Ramos (cell line): ENCODE results near the gene ARL2BP.

Experiments
- in situ Hi-C: fragments of 300-500 bp; cut with MboI; formaldehyde crosslinking; loops from one replicate; pipeline ENCODE4 v1.14.3; 2022; ENCODE audit warnings: low sequenced_read_pairs; ENCODE audit not compliant: unreplicated experiment

Gene ARL2BP

GRCh38 chr16:57234707-57235092 lies 10.4 kb upstream of the ARL2BP start:
- in situ Hi-C loops: no loop called here

DNA sequence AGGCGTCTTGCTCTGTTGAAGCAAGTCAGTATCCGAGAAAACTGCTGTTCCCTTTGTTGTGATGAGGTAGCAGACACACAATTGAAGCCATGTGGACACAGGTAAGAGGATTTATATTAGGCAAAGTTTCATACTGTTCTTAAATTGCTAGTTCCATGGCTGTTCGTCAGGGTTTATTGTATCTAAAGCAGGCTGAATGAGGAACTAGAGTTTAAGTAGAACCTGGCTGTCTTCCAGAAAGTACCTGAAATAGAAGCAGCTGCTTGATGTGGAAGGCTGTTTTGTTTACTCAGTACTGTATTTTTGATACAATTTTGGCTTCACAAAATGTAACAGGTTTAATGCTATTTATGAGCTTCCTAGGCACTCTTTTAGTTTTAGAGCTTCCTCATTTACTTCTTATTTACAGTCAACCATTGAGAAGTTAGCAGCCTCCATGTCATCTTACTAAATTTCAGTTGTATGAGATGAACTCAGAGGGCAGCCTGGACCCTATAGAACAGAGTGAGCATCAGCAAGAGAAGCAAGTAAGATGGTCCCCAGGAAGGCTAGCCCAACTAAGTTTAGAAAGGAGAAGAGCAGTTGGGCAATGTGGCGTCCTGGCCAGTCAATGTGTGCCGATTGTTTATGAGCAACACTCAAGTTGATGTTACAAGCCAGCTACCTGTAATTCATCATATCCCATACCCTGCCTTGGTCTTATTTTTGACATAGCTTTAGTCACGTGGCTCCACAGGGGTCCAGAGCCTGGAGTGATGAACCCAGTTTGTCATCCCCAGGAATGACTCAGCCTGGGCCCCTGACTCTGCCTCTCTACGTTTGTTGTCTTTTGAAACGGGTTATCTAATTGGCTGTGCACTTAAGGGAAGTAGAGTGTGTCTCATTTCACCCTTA lies 9.7 kb upstream of the ARL2BP start:
- in situ Hi-C loops: no loop called here

DNA sequence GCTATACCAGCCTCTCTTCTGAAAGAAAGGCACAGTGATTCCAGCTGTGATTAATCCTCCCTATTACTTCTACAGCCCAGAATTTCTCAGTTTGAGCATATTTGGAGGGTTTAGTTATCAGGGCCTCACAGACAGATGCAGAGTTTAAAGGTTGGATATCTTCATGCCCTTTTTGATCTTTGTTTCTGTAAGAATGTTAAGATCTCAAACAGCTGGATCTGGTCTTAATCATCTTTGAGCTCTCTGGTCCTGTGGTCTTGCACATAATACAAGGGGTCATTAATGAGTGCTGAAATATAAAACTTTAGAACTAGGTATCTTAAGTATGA lies 9.1 kb upstream of the ARL2BP start:
- in situ Hi-C loops: no loop called here

- in situ Hi-C loops: no loop called here
Measured at GRCh38 chr16:57238682-57239081, 6.4 kb upstream of the ARL2BP start.

DNA sequence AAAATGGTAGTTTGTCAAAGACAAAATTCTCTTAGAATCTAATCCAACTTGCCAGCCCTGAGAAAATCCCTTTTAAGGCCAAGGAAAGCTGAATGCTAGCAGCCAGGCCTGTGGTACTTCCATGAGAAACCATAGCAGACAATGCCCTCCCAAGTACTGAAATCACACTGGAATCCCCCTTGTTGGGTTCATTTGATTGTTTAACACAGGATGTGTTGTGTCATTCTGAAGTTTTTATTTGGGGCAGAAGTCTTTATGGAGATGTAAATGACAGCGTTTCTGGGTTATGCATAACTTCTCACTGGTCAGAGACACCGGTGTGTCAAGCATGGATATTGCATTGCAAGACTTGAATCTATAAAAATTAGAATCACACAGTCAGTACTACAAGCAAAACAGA lies 6.0 kb upstream of the ARL2BP start:
- in situ Hi-C loops: no loop called here

DNA sequence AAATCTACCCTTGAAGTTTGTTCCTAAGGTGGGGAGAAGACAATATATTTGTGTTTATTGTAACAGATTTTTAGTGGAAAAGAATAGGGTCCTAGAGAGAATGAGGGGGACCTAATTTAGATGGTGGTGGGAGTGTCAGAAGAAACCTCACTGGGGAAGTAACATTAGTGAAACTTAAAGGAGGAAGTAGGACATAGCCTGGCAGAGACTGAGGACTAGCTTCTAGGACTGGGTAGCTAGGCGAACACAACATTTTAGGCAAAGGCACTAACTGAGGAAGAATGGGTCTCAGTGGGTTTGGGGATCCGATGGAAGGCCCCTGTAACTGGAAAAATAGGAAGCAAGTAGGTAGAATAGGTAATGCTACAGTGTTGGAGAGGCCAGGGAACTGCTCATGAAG lies 4.2 kb upstream of the ARL2BP start:
- in situ Hi-C loops: no loop called here

DNA sequence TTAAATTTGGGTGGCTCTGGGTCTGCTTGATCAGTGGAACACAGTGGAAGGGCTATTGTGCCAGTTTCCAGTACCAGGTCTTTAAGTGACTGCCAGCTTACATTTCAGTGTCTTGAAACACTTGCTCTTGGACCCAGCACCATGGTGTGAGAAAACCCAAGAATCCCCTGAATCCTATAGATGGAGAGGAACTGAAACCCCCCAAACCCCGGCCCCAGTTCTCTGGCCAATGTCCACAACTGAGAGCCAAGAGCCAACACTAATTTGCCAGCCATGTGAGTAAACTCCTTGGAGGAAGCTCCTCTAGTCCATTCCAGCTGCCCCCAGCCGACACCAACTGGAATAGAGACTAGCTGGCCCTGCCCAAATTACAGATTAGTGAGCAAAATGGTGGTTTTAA lies 2.4 kb upstream of the ARL2BP start:
- in situ Hi-C loops: no loop called here

DNA sequence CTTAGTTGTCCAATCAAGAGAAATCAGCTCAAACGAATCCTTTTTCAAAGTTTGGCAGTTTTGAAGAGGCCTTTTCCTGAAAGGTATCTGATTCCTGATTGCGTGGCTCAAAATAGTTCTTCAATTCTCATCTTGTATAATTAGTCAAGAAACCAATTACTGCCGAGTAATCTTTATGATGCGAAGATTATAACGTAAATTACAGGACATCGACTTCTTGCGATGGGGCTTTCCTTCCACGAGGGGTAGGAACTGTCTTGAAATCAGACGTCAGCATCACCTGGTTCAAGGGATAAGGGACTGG lies 644 bp upstream of the ARL2BP start:
- in situ Hi-C loops: no loop called here

DNA sequence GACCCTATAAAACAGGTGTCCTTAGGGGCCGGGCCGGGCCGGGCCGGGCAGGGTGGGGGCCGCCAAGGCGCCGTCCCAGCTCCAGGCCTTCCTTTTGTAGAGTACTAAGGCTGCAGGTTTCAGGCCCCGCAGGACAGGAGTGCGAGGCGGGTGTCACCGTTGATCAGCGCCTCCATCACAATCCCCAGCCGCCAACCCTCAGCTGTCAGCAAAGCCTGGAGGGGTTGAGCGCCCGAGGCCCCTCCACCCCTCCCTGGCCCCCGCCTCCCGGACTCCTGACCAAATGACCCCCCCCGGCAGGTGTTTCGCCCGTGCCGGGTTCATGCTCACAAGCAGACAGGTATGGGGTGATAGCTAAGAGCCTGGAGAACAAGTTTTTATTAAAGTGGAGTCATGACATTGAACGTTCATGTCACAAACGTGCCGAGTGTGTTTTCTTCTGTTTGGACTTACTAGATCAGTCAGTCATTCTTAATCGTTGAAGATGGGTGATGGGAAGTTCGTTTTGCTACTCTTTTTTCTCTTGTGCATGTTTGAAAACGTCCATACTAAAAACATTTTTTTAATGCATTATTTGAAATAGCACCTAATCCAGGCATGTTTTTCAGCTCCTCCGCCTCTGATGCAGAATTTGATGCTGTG lies 534 bp downstream of the ARL2BP start:
- in situ Hi-C loops: no loop called here

DNA sequence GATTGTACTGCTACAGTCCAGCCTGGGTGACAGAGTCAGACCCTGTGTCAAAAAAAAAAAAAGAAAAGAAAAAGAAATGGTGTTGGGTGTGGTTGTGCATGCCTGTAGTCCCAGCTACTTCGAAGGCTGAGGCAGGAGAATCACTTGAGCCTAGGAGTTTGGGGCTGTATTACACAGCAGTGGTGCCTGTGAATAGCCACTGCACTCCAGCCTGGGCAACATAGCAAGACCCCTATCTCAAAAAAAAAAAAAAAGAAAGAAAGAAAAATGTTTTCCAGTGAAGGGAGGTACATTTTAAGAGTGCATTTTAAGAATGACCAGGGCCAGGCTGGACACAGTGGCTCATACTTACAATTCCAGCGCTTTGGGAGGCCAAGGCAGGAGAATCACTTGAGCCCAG lies 6.3 kb downstream of the ARL2BP start:
- in situ Hi-C loops: no loop called here

GRCh38 chr16:57252148-57252721 lies 7.2 kb downstream of the ARL2BP start:
- in situ Hi-C loops: no loop called here

- in situ Hi-C loops: no loop called here
Measured at GRCh38 chr16:57253466-57253865, 8.4 kb downstream of the ARL2BP start.

DNA sequence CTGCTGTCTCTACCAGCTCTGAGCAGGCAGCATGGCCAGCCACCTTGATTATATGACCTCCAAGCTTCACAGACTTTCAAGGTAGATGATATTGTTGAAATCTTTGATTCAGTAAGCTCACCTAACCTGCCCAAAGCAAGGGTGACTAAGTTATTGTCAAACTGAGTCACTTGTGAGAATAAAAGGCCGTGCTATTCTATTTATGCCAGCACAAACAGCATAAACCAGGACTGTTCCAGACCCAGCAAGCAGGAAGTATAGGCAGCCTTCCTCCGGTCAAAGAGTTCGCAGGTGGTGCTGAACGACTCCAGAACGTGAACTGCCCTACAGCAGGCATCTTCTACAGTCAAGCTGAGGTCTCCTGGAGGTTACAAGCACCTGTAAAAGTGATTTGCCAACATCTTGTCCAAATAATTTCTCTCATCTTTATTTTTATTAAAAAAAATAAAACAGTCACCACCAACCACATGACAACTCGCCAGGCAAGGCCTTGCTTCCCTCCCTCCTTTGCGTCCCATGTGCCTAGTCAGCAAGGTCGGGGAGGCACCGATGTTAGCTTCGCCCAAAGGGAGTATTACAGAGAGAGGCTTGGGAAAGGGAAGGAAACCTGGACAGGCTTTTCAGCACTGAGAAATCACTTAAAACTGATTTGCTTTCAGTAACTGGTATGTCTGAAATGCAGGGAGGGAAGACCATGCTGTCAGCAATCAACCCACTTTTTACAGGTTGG lies 10.8 kb downstream of the ARL2BP start:
- in situ Hi-C loops: no loop called here

DNA sequence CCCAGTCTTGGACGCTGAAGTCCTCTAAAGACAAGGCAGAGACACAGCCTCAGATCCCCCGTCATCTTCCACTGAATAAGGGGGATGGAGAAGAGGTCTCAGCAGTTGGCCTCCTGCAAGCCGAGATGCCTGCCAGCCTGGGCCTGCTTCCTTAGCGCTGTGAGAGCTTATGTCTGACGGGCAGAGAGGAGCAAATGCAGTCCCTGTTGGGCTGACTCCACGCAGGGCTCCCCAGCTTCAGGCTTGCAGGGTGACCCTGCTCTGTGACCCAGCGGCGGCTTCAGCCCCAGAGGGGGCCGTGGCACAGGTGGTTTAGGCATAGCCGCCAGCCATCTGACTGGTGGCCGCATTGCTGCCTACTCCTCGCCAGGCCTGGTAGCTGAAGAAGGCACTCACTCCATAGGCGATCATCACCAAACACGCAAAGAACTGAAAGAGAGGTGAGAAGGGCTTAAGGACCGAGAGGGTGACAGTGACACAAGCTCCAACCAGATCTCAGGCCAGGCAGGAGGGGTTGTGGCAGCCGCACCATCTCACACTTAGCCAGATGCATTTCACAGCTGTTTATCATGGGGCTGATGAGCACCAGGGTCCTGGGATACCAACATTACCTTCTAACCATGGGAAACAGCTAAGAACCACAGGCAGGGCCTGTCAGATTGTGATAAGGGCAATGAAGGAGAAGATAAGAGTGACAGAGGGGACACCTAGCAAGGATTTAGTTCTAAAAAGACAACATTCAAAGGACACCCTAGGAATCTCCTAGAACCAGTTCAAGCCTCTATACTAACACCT lies 11.7 kb downstream of the ARL2BP start:
- in situ Hi-C loops: no loop called here

DNA sequence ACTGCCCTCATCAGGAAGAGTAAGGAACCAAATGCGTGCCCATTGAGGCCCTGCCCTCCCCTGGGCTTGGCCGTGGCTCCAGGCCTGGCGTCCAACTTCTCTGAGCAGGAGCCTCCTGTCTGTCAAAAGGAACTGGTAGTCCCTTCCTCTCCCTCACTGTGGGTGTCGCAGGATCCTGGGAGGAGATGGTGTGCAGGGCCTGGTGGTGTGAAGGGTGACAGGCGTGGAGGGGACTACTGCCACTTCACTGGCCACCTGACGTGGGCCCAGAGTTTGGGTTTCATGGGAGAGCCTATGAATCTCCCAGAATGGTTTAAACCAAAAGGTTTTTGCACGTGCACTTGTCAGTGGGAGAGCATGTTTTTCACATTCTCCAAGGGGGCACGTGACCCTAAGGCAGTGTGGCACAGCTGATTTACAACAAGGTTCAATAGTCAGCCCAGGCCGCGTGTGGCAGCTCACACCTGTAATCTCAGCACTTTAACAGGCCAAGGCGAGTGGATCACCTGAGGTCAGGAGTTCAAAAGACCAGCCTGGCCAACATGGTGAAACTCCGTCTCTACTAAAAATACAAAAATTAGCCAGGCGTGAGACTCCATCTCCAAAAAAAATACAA lies 12.5 kb downstream of the ARL2BP start:
- in situ Hi-C loops: no loop called here

- in situ Hi-C loops: no loop called here
Measured at GRCh38 chr16:57258226-57258909, 13.3 kb downstream of the ARL2BP start.

DNA sequence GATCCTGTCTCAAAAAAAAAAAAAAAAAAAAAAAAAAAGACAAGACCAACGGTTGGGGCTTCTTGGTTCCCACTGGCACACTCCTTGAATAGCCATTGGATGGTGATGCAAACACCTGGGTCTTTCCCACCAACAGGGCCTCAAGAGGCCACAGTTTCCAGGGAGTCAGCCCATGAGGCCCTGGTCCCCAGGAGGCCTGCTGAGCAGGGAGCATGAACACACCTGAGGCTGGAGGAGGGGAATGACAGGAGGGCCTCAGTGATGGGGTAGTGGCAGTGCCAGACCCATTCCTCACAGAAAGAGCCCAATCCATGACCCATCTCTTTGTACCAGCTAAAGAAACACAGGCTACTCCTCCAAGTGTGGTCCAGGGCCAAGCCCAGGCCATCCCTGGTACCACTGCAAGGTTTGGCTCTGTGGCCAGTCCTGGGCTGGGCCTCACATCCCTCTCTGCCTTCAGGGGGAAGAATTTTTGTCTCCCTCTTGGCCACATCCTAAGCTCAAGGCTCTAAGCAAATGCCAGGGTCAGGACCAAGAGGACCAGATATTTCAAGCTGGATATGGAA lies 13.9 kb downstream of the ARL2BP start:
- in situ Hi-C loops: no loop called here

DNA sequence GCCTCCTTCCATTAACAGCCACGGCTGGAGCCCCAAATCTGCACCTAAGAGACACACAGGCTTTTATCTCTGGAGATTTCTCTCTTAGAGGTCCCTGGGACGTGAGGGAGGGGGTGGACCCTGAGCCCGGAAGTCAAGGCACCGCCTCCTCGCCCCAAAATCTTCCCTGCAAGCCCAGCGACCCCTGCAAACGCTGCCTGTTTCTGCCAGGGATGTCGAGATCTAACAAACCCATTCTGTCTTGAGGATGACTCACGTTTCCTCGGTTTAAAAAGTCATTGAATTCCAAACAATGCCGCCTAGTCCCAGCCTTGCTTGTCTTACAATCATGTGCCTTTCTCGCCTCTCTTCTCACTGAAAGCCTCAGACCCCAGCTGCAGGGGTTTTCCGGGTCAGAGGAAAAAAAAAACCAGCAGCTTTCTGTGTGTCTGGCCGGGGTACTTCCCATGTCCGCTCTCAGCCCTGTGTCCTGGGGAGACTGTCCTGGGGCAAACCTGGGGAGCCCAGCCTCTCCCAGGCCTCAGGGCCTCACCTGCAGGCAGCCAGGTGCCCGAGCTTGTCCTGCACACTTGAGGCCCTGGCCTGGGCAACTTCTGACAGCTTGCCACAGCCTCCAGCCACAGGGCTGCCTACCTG lies 15.4 kb downstream of the ARL2BP start:
- in situ Hi-C loops: no loop called here

DNA sequence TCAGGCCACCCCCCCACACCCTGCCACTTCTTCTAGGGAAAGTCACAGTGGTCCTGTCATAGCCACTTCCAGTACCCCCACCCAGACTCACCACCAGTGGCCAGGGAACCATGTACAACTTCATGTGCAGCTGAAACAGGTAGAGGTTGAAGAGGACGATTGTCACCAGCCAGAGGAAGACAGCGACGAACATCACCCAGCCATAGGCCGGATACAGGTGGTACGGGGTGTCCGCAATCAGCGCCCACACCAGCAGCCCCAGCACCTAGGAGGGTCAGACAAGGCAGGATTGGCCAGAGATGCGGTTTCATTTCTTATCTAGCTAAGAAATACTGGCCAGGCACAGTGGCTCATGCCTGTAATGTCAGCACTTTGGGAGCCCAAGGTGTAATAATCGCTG lies 16.7 kb downstream of the ARL2BP start:
- in situ Hi-C loops: no loop called here
